Stimulated activated CD4-positive, alpha-beta T cell treated with anti-CD3 and anti-CD28 coated beads, TNF-alpha, amount 100 ng/mL, for 48 hours (primary cell): ENCODE measurements around the gene CNKSR2.
"Not testable (repeated sequence)": the region's sequence is repeated elsewhere in the genome, so short reads cannot be mapped to it uniquely, and the experiment has no call there.

Experiments
- DNase-seq, 3 donors: peaks; one replicate each; pipeline ENCODE4 v3.0.0-alpha.2; 2020; ENCODE audit warnings: low read depth in 3 of 3

CNKSR2 gene

GRCh38 chrX:21438792-21439191, 64.6 kb downstream of the CNKSR2 start:
- DNase-seq, result no peak

GRCh38 chrX:21440911-21441310, 66.7 kb downstream of the CNKSR2 start:
- DNase-seq, result no peak

- DNase-seq, result no peak
These were observed 83.5 kb downstream of the CNKSR2 start for GRCh38 chrX:21457718-21458117.

- DNase-seq, result no peak
These were observed 94.9 kb downstream of the CNKSR2 start for GRCh38 chrX:21469071-21469470.

- no peak for DNase-seq
These were observed 102.7 kb downstream of the CNKSR2 start for GRCh38 chrX:21476909-21477308.

GRCh38 chrX:21479695-21480270, 105.6 kb downstream of the CNKSR2 start:
- DNase-seq, result no peak

- no peak for DNase-seq
These were observed 107.5 kb downstream of the CNKSR2 start for GRCh38 chrX:21481761-21482160.

GRCh38 chrX:21484051-21484450, 109.8 kb downstream of the CNKSR2 start:
- not testable (repeated sequence) for DNase-seq

- no peak for DNase-seq
These were observed 113.6 kb downstream of the CNKSR2 start for GRCh38 chrX:21487832-21488231.

- no peak for DNase-seq
These were observed 116.1 kb downstream of the CNKSR2 start for GRCh38 chrX:21490341-21490740.

- DNase-seq, result no peak
These were observed 119.1 kb downstream of the CNKSR2 start for GRCh38 chrX:21493226-21493830.

- no peak for DNase-seq
These were observed 129.4 kb downstream of the CNKSR2 start for GRCh38 chrX:21503593-21503992.

- no peak for DNase-seq
These were observed 135.7 kb downstream of the CNKSR2 start for GRCh38 chrX:21509912-21510311.

GRCh38 chrX:21524008-21524407, 149.8 kb downstream of the CNKSR2 start:
- no peak for DNase-seq

GRCh38 chrX:21528076-21528475, 153.9 kb downstream of the CNKSR2 start:
- DNase-seq, result no peak

GRCh38 chrX:21529771-21530170, 155.6 kb downstream of the CNKSR2 start:
- no peak for DNase-seq

GRCh38 chrX:21544642-21545041, 170.4 kb downstream of the CNKSR2 start:
- DNase-seq, result not testable (repeated sequence)

GRCh38 chrX:21559417-21559816, 185.2 kb downstream of the CNKSR2 start:
- DNase-seq, result no peak

- DNase-seq, result no peak
These were observed 190.8 kb downstream of the CNKSR2 start for GRCh38 chrX:21565025-21565424.

GRCh38 chrX:21574793-21575192, 200.6 kb downstream of the CNKSR2 start:
- no peak for DNase-seq

GRCh38 chrX:21581479-21581878, 207.3 kb downstream of the CNKSR2 start:
- no peak for DNase-seq

GRCh38 chrX:21586001-21586400, 211.8 kb downstream of the CNKSR2 start:
- DNase-seq, result no peak

- DNase-seq, result no peak
These were observed 216.0 kb downstream of the CNKSR2 start for GRCh38 chrX:21590012-21590776.
